Vagina (tissue), 2 donors: ENCODE data around the gene LSG1.

Experiments
- CTCF ChIP-seq, 3 experiments: fragments of 450-650 bp in 2 of 3; fragments of 200-600 bp in 1 of 3; sonication (generic) in 1 of 3; IDR thresholded peaks; one replicate each; pipeline ENCODE4 v1.5.1; 2017 to 2019; ENCODE audit warnings: antibody characterized with exemption in 3 of 3, mild to moderate bottlenecking in 2 of 3, moderate library complexity in 2 of 3
- POLR2AphosphoS5 ChIP-seq, 2 donors: sonication (generic); formaldehyde crosslinking; IDR thresholded peaks; one replicate each; pipeline ENCODE4 v1.9.0; 2017; ENCODE audit warnings: antibody characterized with exemption in 2 of 2, mild to moderate bottlenecking in 2 of 2, low read depth in 1 of 2; ENCODE audit not compliant: insufficient read depth in 1 of 2

GRCh38 chr3:194685718-194686413 is 13.9 kb upstream of the LSG1 start, which contains the start of gene FAM43A:
- TF ChIP-seq CTCF (IDR thresholded peaks at IDR 0.05) (no peak), POLR2AphosphoS5 (IDR thresholded peaks at IDR 0.05; ENCODE audit: insufficient read depth in 1 of 2, low read depth in 1 of 2) (peak; percentile 95 to 100)
